ENCODE measurements around the gene SPPL2B. TPM values are rescaled to one million over a fixed set of nuclear protein-coding genes. Genes with fewer than 3 reads are reported as not detected.
"Not testable (repeated sequence)": the region's sequence is repeated elsewhere in the genome, so short reads cannot be mapped to it uniquely, and the experiment has no call there.

SPPL2B gene
- total RNA-seq: 10 to 100 TPM; 54.0 to 87.1 TPM

- peak in 1 of 4 experiments; percentile 37 for TF ChIP-seq CTCF (IDR thresholded peaks at IDR 0.05)
- peak; percentile 97 for TF ChIP-seq POLR2AphosphoS5 (IDR thresholded peaks at IDR 0.05)
- TF ChIP-seq POLR2A (IDR thresholded peaks at IDR 0.05): peak; percentile 73
- Histone ChIP-seq H3K36me3 (no peaks in the 10 kb centered on the region), H3K27ac (peak within 1 kb of the TSS; percentile 61), H3K4me1 (replicated peaks) (peaks cover 14% of the 10 kb centered on the region), H3K9me3 (no peaks in the 10 kb centered on the region), H3K27me3 (replicated peaks; ENCODE audit: insufficient read depth) (no peaks in the 10 kb centered on the region), H3K4me3 (peak within 1 kb of the TSS; percentile 85 to 94)
- intact Hi-C loops (cut with DNase I): loop anchor here (10.0 kb wide), 1 partner anchor 94 kb away; the partner anchor contains the start of genes PLEKHJ1 and SF3A2
- WGBS: under 1% methylated on average over 64 of the region's 89 CpGs
- DNase-seq (ENCODE audit: low spot score): peak; percentile 86
Observed at GRCh38 chr19:2328401-2329148, at the start of gene SPPL2B, which contains the start of gene LSM7. Gene SPPL2B (plus strand): TSS chr19:2328684. CDS start chr19:2328710, 26 bp downstream. Gene LSM7 (minus strand): TSS chr19:2328586. CDS start chr19:2328566, 20 bp downstream.

- DNase-seq (ENCODE audit: low spot score): no peak
- Histone ChIP-seq H3K4me3 (no peak overlapping the region), H3K9me3 (no peaks in the 10 kb centered on the region), H3K4me1 (replicated peaks) (peaks cover 5% of the 10 kb centered on the region), H3K27ac (no peak overlapping the region), H3K36me3 (no peaks in the 10 kb centered on the region), H3K27me3 (replicated peaks; ENCODE audit: insufficient read depth) (no peaks in the 10 kb centered on the region)
- TF ChIP-seq POLR2AphosphoS5 (IDR thresholded peaks at IDR 0.05): no peak
- TF ChIP-seq CTCF (IDR thresholded peaks at IDR 0.05): no peak
- TF ChIP-seq POLR2A (IDR thresholded peaks at IDR 0.05): no peak
- intact Hi-C loops (cut with DNase I): no loop called here
- WGBS: 75% methylated on average over 26 of the region's 26 CpGs
Observed at GRCh38 chr19:2280633-2281264, 47.7 kb upstream of the SPPL2B start.

GRCh38 chr19:2281265-2282061 lies 47.0 kb upstream of the SPPL2B start:
- H3K4me1 ChIP-seq (replicated peaks); H3K36me3 ChIP-seq; intact Hi-C loops (cut with DNase I); H3K27me3 ChIP-seq (replicated peaks; ENCODE audit: insufficient read depth); H3K9me3 ChIP-seq; DNase-seq (ENCODE audit: low spot score): not testable (repeated sequence)
- Histone ChIP-seq H3K4me3 (peak overlapping the region in 1 of 2 donors; percentile 22), H3K27ac (peak overlapping the region in 1 of 2 donors; percentile 20)
- 30% methylated on average over 15 of the region's 16 CpGs for WGBS

GRCh38 chr19:2282062-2282861 lies 46.2 kb upstream of the SPPL2B start, which contains the start of gene PEAK3:
Gene PEAK3 (minus strand): TSS chr19:2282175. CDS start chr19:2280931, 1,244 bp downstream.
- intact Hi-C loops (cut with DNase I): no loop called here
- 16% methylated on average over 40 of the region's 41 CpGs for WGBS
- peak within 1 kb of the TSS in 1 of 2 donors; percentile 20 for H3K27ac ChIP-seq
- peaks cover 5% of the 10 kb centered on the region for H3K4me1 ChIP-seq (replicated peaks)
- H3K4me3 ChIP-seq: peak within 1 kb of the TSS in 1 of 2 donors; percentile 22
- peak; percentile 31 for DNase-seq (ENCODE audit: low spot score)
- H3K36me3 ChIP-seq: no peaks in the 10 kb centered on the region
- no peaks in the 10 kb centered on the region for H3K27me3 ChIP-seq (replicated peaks; ENCODE audit: insufficient read depth)
- H3K9me3 ChIP-seq: no peaks in the 10 kb centered on the region
- TF ChIP-seq POLR2A (IDR thresholded peaks at IDR 0.05) (no peak), CTCF (IDR thresholded peaks at IDR 0.05) (no peak), POLR2AphosphoS5 (IDR thresholded peaks at IDR 0.05) (no peak)
